GM21576 (cell line): Measurements from ENCODE around the gene NECAB3.

Source experiments
- ATAC-seq: cut with Tn5 transposase; IDR thresholded peaks from one replicate; pipeline ENCODE4 v1.9.1; 2021; ENCODE audit warnings: mild to moderate bottlenecking, moderate library complexity; ENCODE audit not compliant: unreplicated experiment

Gene NECAB3

DNA sequence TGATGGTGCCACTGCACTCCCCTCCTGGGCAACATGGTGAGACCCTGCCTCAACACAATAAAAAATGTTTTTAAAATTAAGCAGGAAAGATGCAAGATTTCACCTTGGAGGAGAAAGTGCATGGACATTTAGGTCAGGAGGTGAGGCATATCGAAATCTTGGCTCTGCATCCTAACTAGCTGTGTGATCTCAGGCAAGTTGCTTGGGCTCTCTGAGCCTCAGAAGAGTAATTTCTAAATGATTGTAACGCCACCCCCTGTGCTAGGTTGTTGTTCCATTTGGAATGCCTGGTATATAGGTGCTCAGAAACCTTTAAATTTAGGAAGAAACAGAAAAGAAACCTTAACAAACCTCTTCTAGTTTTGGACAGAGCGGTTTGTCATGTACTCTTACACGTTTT is 48.0 kb downstream of the NECAB3 start:
- ATAC-seq: no peak

DNA sequence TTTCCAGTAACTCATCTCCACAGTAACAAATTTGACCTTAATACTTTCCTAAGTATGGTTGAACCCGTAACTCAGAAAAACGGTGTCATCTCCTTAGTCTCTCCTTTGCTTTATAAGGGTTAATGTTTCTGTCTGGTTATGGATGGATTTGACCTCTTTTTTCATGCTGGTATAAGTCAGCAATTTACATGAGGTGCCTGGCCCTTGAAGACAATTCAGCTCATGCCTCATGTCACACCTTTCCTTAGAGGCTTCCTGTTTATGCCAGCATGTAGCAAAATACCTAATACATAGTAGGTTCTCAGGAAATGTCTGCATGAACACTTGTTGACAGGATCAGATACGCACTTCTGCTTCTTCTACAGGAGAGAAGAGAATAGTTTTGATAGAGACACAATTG is 49.8 kb downstream of the NECAB3 start:
- no peak for ATAC-seq

DNA sequence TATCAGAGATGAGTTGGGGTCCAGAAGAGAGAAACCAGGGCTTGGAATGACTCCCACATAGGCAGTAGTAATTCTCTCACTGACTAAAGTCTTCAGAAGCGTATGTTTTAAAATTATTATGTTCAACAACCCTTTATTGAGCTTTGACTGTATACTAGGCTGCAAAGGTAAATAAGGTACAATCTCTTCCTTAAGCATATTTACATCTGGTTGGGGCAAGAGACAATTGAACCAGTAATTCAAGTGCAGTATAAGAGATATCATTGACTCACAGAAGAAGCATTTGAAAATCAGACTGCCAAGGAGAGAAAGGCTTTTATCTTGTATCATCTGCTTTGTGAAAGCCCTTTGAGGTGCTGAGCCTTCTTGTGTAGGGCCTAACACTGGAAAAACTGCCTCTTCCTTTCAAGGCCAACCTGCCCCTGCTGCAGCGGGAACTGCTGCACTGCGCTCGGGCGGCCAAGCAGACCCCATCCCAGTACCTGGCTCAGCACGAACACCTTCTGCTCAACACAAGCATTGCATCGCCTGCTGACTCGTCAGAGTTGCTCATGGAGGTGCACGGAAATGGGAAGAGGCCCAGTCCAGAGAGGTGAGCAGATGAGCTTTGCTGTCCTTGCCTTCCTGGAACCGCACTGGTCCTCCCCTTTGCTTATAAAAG is 51.4 kb downstream of the NECAB3 start:
- no peak for ATAC-seq

DNA sequence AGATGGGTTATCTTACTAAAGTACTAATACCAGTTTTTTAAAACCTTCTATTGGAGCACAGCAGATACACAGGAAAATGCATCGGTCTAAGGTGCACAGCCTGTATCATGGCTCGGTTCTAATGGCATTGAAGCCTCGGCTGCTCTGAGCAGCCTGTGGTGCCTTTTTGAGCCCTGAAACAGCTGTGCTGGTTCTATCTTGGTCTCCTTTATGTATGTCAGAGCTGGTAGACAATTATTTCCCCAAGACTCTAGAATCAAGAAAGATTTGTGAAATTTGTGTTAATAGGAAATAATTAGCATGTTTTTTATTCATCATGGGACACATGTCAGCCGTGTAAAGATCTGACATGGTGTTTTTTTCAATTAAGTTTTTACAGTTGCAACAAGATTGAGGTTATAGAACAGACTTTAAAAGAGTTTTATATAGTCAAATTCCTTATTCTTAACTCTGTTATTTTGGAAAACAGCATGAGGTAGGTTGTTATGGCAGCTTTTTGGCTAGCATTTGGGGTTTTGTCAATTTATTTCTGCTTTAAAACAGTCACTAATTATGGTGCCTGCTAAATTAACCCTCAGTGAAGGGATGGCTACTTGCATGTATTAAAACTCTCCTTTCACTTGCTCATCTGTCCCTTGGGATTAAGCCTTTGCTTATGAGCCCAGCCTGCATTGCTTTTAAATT is 52.4 kb downstream of the NECAB3 start:
- ATAC-seq: no peak

DNA sequence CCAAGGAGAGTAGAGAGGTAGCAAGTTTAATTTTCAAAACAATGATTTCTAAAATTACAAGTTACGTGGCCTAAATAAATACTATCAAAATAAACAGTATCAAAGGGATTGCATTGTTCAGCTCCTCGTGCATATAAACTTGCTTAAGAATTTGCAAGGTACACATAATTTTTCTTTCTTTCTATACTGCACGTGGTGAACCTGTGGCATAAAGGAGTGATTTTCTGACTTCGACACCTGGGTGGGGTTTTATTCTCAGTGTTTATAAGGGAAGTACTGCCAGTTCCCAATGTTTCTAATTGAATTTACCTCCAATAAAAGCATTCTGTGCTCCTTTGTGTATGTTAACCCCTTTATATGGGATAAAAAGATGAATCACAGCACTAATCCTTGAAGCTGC is 62.2 kb downstream of the NECAB3 start:
- no peak for ATAC-seq

DNA sequence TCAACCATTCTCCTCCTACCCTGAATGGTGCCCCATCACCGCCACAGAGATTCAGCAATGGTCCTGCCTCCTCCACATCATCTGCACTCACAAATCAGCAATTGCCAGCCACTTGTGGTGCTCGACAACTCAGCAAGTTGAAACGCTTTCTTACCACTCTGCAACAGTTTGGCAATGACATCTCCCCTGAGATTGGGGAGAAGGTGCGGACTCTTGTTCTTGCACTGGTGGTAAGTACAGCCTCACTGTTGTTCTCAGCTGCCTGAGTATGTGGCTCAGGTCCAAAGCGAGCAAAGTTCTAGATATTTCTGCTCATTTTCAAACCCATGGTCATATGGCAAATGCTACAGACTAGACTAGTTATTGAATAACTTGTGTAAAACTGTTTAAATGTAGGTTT is 63.1 kb downstream of the NECAB3 start:
- no peak for ATAC-seq

DNA sequence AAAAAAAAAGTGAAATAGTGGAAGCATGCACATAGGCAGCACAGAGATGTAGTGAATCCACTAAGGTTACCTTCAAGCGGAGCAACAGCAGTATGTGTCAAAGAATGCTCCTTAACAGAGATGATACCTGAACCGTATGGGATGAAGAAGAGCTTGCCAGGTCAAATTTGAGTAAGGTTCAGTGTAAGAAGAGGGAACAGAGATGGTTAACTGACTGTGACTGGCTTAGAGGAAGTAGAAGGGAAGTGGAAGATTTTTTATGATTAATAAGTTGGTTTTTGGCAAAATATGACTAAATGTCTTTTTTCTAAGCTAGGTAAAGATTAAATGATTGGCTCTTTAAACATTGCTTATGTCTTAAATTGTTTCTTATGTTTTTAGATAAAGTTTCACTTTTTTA is 64.7 kb downstream of the NECAB3 start:
- no peak for ATAC-seq
